Astrocyte (in vitro differentiated cells and primary cell): ENCODE measurements around the gene VPS13D.

Experiments
- CTCF ChIP-seq: IDR thresholded peaks from 2 replicates; pipeline ENCODE4 v1.5.1; 2011; ENCODE audit warnings: low read depth, mild to moderate bottlenecking, inconsistent platforms, low read length, moderate library complexity; ENCODE audit not compliant: insufficient read depth
- EZH2 ChIP-seq: IDR thresholded peaks from 2 replicates; pipeline ENCODE4 v1.6.1; 2012; ENCODE audit warnings: mild to moderate bottlenecking, low read length, inconsistent platforms; ENCODE audit not compliant: insufficient read depth

- no peak for TF ChIP-seq CTCF
- TF ChIP-seq EZH2: no peak
Observed at GRCh38 chr1:12386130-12386529, 156.3 kb downstream of the VPS13D start.
